Measurements from ENCODE around the gene PEX26.
"Not testable (repeated sequence)": the region's sequence is repeated elsewhere in the genome, so short reads cannot be mapped to it uniquely, and the experiment has no call there.

- not testable (repeated sequence) for TF ChIP-seq CTCF (conservative IDR thresholded peaks at IDR 0.05; ENCODE audit: low read length); EZH2phosphoT487 (IDR thresholded peaks at IDR 0.05; ENCODE audit: borderline replicate concordance, low read depth, low read length)
These were observed 36.9 kb upstream of the PEX26 start for GRCh38 chr22:18040898-18041297.
